Kidney (tissue), 14 donors: Measurements from ENCODE around the gene NRIP2. TPM values are rescaled to one million over a fixed set of nuclear protein-coding genes. Genes with fewer than 3 reads are reported as not detected.

Experiments
- DNase-seq, 5 donors: peaks; one replicate each; pipeline ENCODE4 v3.0.0-alpha.2; 2013 to 2020
- FAIRE-seq: peaks from 2 replicates; lab custom pipeline; 2012; peaks lifted over from hg19 to GRCh38; lab: Jason Lieb, UNC
- H3K27ac ChIP-seq, 2 donors: one replicate each; pipeline ENCODE4 v1.7.0; 2013; ENCODE audit warnings: low read depth in 2 of 2, low read length in 2 of 2, inconsistent platforms in 1 of 2
- H3K27me3 ChIP-seq: one replicate; pipeline ENCODE4 v1.7.1; 2013; ENCODE audit warnings: low read length, inconsistent platforms; ENCODE audit not compliant: control insufficient read depth, insufficient read depth
- H3K36me3 ChIP-seq, 3 donors: one replicate each; pipeline versions ENCODE4 v1.7.0 to v1.7.1; 2013; ENCODE audit warnings: low read length in 3 of 3, control low read depth in 1 of 3, inconsistent platforms in 1 of 3; ENCODE audit not compliant: insufficient read depth in 3 of 3, control insufficient read depth in 2 of 3
- H3K4me1 ChIP-seq, 3 donors: one replicate each; pipeline versions ENCODE4 v1.7.0 to v1.7.1; 2013; ENCODE audit warnings: low read length in 3 of 3, inconsistent platforms in 1 of 3, low read depth in 1 of 3; ENCODE audit not compliant: control insufficient read depth in 2 of 3, insufficient read depth in 2 of 3
- H3K4me3 ChIP-seq, 3 donors: one replicate each; pipeline versions ENCODE4 v1.7.0 to v1.8.1; 2013; ENCODE audit warnings: low read length in 3 of 3, control low read depth in 1 of 3, inconsistent platforms in 1 of 3
- H3K9ac ChIP-seq, 3 donors: one replicate each; pipeline versions ENCODE4 v1.7.0 to v1.7.1; 2013; ENCODE audit warnings: low read length in 3 of 3, control low read depth in 1 of 3, inconsistent platforms in 1 of 3
- H3K9me3 ChIP-seq, 3 donors: one replicate each; pipeline versions ENCODE4 v1.7.0 to v1.7.1; 2013; ENCODE audit warnings: low read length in 3 of 3, control low read depth in 1 of 3, inconsistent platforms in 1 of 3; ENCODE audit not compliant: control insufficient read depth in 2 of 3, insufficient read depth in 1 of 3
- CTCF ChIP-seq: IDR thresholded peaks from 3 replicates; pipeline ENCODE4 v1.5.1; 2012; ENCODE audit warnings: mild to moderate bottlenecking, moderate library complexity, borderline replicate concordance; ENCODE audit not compliant: insufficient read depth; ENCODE audit errors: extremely low read depth
- intact Hi-C: fragments of 100-400 bp; cut with DNase I; formaldehyde crosslinking; loops from one replicate; pipeline ENCODE4 v1.11.1; 2022
- polyA plus RNA-seq: library from polyadenylated mRNA; stranded (reverse); fragments of 350-450 nt; fragmentation: Illumina TruSeq; extraction: RNeasy Lipid Tissue Mini Kit (QIAGEN cat#74804); gene quantifications from one replicate; pipeline ENCODE4 v1.2.3, GENCODE V29; 2014; ENCODE audit warnings: low read depth, low replicate concordance; ENCODE audit not compliant: insufficient read depth
- total RNA-seq: library from RNA; stranded (reverse); fragmentation: NEBNext Ultra II Directional; extraction: Animal tissue kit (Norgen Biotek cat#: 25700); gene quantifications from one replicate; pipeline ENCODE4 v1.2.1, GENCODE V29; 2021
- donor health status: control.
- donor health status: control.
- donor health status: control.
- donor health status: control.
- donor health status: control.
- donor health status: DM: yes; HTN: yes; CAD: no.
- donor health status: Normal renal cell carcinoma (clear cell type).

The NRIP2 gene
- total and polyA plus RNA-seq, 2 donors from 2014 or later, result 11.7 to 15.9 TPM

- no peak overlapping the region for H3K9ac ChIP-seq
- H3K36me3 ChIP-seq, result peaks cover 0 to 6% (median 0%) of the 10 kb centered on the region in 3 donors
- TF ChIP-seq CTCF, result peak; percentile 82
- intact Hi-C loops, result loop anchor here (10.0 kb wide), 1 partner anchor 181 kb away; no protein-coding TSS in a partner anchor
- H3K4me1 ChIP-seq, result peaks cover 0 to 8% (median 5%) of the 10 kb centered on the region in 3 donors
- no peaks in the 10 kb centered on the region for H3K9me3 ChIP-seq
- H3K27ac ChIP-seq, result no peak overlapping the region
- peak; percentile 86 to 93 (median 89) for DNase-seq
- FAIRE-seq, result no peak
- no peak overlapping the region for H3K4me3 ChIP-seq
- H3K27me3 ChIP-seq, result no peaks in the 10 kb centered on the region
Observed at GRCh38 chr12:2853626-2854025, 18.8 kb upstream of the NRIP2 start.

GRCh38 chr12:2851931-2852330 is 17.1 kb upstream of the NRIP2 start:
- FAIRE-seq (no peak), DNase-seq (no peak)
- Histone ChIP-seq H3K9me3 (no peaks in the 10 kb centered on the region), H3K36me3 (no peaks in the 10 kb centered on the region), H3K27ac (no peak overlapping the region), H3K9ac (no peak overlapping the region), H3K4me3 (no peak overlapping the region), H3K4me1 (peaks cover 0 to 8% (median 5%) of the 10 kb centered on the region in 3 donors), H3K27me3 (no peaks in the 10 kb centered on the region)
- intact Hi-C loops, result loop anchor here (10.0 kb wide), 1 partner anchor 183 kb away; no protein-coding TSS in a partner anchor
- TF ChIP-seq CTCF, result no peak

GRCh38 chr12:2845280-2845679 is 10.4 kb upstream of the NRIP2 start:
- DNase-seq (peak; percentile 53 to 90 (median 72)), FAIRE-seq (no peak)
- Histone ChIP-seq H3K27me3 (no peaks in the 10 kb centered on the region), H3K36me3 (peaks cover 0 to 6% (median 0%) of the 10 kb centered on the region in 3 donors), H3K9me3 (no peaks in the 10 kb centered on the region), H3K27ac (peak overlapping the region in 1 of 2 donors; percentile 38), H3K4me3 (no peak overlapping the region), H3K4me1 (peaks cover 0 to 19% (median 8%) of the 10 kb centered on the region in 3 donors), H3K9ac (no peak overlapping the region)
- no peak for TF ChIP-seq CTCF
- intact Hi-C loops, result no loop called here

- FAIRE-seq (no peak), DNase-seq (no peak)
- Histone ChIP-seq H3K4me1 (peaks cover 0 to 19% (median 6%) of the 10 kb centered on the region in 3 donors), H3K36me3 (peaks cover 0 to 6% (median 0%) of the 10 kb centered on the region in 3 donors), H3K9ac (no peak overlapping the region), H3K9me3 (no peaks in the 10 kb centered on the region), H3K27me3 (no peaks in the 10 kb centered on the region), H3K4me3 (no peak overlapping the region), H3K27ac (peak overlapping the region in 1 of 2 donors; percentile 33)
- no peak for TF ChIP-seq CTCF
- intact Hi-C loops, result no loop called here
Observed at GRCh38 chr12:2844786-2845185, 10.0 kb upstream of the NRIP2 start.
